Measurements from ENCODE around the gene MFRP. TPM values are rescaled to one million over a fixed set of nuclear protein-coding genes. Genes with fewer than 3 reads are reported as not detected.

MFRP gene
- total RNA-seq, 1 donor from 2014 or later = not detected

DNA sequence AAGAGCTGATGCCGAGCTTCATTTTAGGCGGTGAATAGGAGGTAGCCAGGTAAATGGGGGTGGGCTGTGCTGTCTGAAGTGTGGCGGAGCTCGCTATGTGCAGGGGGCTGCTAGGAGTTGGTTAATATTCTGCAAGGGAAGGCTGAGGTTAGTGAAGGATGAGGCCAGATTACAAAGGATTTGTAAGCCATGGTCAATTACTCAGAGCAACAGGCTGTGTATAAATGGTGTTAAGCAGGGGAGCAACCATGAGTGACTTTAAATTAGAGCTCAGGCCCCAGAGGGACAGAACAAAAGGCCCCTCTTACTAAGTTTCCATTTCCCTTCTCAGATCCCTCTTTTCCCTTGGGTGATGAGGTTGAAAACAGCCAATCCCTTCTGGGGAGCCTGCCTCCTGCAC is 22.3 kb downstream of the MFRP start:
- TF ChIP-seq, protein P1, sequence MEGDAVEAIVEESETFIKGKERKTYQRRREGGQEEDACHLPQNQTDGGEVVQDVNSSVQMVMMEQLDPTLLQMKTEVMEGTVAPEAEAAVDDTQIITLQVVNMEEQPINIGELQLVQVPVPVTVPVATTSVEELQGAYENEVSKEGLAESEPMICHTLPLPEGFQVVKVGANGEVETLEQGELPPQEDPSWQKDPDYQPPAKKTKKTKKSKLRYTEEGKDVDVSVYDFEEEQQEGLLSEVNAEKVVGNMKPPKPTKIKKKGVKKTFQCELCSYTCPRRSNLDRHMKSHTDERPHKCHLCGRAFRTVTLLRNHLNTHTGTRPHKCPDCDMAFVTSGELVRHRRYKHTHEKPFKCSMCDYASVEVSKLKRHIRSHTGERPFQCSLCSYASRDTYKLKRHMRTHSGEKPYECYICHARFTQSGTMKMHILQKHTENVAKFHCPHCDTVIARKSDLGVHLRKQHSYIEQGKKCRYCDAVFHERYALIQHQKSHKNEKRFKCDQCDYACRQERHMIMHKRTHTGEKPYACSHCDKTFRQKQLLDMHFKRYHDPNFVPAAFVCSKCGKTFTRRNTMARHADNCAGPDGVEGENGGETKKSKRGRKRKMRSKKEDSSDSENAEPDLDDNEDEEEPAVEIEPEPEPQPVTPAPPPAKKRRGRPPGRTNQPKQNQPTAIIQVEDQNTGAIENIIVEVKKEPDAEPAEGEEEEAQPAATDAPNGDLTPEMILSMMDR (IDR thresholded peaks at IDR 0.05) = no peak
- Histone ChIP-seq H3K9me3 (no peaks in the 10 kb centered on the region), H3K27me3 (peaks cover 9% of the 10 kb centered on the region), H3K4me1 (peaks cover 15% of the 10 kb centered on the region), H3K4me3 (no peak overlapping the region), H3K27ac (no peak overlapping the region), H3K36me3 (no peaks in the 10 kb centered on the region)
- DNase-seq (no peak), ATAC-seq (no peak)
- intact Hi-C loops (cut with DNase I) = no loop called here

DNA sequence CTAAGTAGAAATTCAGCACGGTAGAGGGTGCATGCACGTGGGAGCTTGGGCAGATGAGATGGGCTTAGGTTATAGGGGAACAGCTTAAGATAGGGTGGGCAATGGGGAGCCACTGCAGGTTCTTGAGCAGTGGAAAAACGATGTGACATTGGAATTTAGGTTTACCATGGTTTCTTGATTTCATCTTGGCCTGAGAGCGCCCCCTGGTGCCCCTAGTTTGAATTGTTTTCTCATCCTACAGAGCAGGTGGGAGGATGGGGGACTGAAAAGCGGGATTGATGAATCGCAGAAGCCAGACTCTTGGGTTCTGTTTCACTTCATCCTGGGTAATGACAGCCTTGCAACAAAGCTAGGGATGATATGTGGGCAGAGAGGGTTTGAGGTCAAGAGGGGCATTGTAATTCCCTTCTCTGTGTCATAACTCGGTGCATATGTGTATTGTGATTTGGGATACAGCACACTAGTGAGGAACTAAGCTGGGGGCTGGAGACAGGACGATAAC is 22.9 kb downstream of the MFRP start:
- no peak overlapping the region for H3K4me3 ChIP-seq
- no peak for DNase-seq
- no peaks in the 10 kb centered on the region for H3K9me3 ChIP-seq
- peak; percentile 47 for ATAC-seq
- H3K4me1 ChIP-seq = peaks cover 18% of the 10 kb centered on the region
- TF ChIP-seq, protein P1 (IDR thresholded peaks at IDR 0.05) = peak; percentile 81
- no peaks in the 10 kb centered on the region for H3K36me3 ChIP-seq
- H3K27me3 ChIP-seq = peaks cover 9% of the 10 kb centered on the region
- intact Hi-C loops (cut with DNase I) = no loop called here
- no peak overlapping the region for H3K27ac ChIP-seq

DNA sequence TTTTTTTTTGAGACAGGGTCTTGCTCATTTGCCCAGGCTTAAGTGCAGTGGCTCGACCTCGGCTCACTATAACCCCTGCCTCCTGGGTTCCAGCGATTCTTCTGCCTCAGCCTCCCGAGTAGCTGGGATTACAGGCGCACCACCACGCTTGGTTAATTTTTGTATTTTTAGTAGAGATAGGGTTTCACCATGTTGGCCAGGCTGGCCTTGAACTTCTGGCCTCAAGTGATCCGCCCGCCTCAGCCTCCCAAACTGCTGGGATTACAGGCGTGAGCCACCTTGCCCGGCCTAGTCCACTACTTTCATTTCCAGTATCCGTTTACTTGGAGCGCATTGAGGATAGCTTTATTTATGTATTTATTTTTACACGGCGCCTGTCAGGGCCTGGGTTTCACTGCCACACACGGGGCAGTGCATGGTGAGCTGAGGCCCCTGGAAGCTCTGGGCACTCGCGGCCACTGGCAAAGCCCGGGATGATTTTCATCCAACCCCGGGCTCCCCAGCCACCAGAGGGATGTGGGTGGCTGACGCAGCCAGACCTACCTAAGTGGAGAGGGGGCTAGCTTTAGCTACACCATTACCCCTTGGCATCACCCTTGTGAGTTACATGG is 23.5 kb downstream of the MFRP start:
- Histone ChIP-seq H3K9me3 (no peaks in the 10 kb centered on the region), H3K27me3 (peaks cover 9% of the 10 kb centered on the region), H3K4me1 (peaks cover 18% of the 10 kb centered on the region), H3K36me3 (no peaks in the 10 kb centered on the region), H3K27ac (no peak overlapping the region), H3K4me3 (no peak overlapping the region)
- TF ChIP-seq, protein P1 (IDR thresholded peaks at IDR 0.05) = no peak
- intact Hi-C loops (cut with DNase I) = no loop called here
- no peak for ATAC-seq
- DNase-seq = no peak

DNA sequence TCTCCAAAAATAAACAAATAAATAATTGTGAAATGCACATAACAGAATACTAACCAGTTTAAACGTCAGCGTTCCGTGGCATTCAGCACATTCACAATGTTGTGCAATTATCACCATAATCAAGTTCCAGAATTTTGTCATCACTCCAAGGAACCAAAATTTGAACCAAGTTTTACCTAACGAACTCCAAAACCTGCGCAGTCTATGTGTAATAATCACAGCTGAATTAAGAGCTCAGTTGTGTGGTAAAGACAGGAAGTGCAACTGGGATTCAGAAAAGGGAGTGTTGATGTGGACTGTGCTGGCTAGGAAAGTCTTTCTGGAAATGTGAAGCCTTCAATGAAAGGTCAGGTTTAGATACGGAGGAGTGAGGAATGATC is 24.2 kb downstream of the MFRP start:
- peak overlapping the region; percentile 87 for H3K27ac ChIP-seq
- no peaks in the 10 kb centered on the region for H3K36me3 ChIP-seq
- H3K9me3 ChIP-seq = no peaks in the 10 kb centered on the region
- peaks cover 20% of the 10 kb centered on the region for H3K4me1 ChIP-seq
- ATAC-seq = no peak
- H3K27me3 ChIP-seq = peaks cover 9% of the 10 kb centered on the region
- DNase-seq = no peak
- TF ChIP-seq, protein P1 (IDR thresholded peaks at IDR 0.05) = peak; percentile 15
- intact Hi-C loops (cut with DNase I) = no loop called here
- H3K4me3 ChIP-seq = no peak overlapping the region

DNA sequence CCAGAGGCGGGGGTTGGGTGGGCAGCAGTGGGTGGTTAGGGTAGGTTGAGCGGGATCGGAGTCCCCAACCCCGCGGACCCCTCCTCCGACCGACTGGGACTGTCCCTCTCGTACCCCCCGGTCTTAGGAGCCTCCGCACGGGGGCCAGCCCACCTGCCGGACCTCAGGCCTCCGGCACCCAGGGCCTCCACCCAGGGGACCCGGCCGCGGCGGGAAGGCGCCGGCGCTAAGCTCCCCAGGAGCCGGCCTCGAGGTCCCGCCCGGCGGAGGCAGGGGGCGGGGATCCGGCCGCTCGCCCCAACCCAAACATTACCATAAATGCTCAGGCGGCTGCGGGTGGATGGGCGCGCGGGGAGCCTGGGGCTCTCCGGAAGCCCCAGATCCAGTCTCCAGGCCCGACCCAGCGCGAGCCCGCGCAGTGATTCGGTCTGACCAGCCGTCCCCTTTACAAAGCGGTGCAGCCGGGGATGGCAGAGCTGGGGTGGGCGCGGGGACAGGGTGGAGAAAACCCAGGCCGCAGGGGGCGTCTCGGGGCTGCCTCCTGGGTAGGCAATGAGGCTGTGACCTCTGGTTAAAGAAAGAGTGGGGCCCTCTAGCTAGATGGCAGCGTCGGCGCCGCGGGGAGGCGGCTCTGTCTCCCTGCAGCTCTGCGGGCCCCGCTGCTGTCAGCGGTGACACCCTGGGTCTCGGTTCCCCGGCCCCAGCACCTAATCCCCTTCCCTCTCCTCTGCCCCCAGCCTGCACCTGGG is 25.6 kb downstream of the MFRP start:
- ATAC-seq = peak; percentile 51
- DNase-seq = peak; percentile 74
- Histone ChIP-seq H3K4me1 (peaks cover 31% of the 10 kb centered on the region), H3K27ac (peak overlapping the region; percentile 87), H3K4me3 (peak overlapping the region; percentile 55), H3K9me3 (no peaks in the 10 kb centered on the region), H3K36me3 (no peaks in the 10 kb centered on the region), H3K27me3 (peaks cover 18% of the 10 kb centered on the region)
- TF ChIP-seq, protein P1 (IDR thresholded peaks at IDR 0.05) = no peak
- intact Hi-C loops (cut with DNase I) = no loop called here

Measured in upper lobe of right lung (tissue), 1 donor.